ES-I3 (cell line): Measurements from ENCODE around the gene DHCR7.

Experiments
- H3K36me3 ChIP-seq: 2 replicates; pipeline ENCODE4 v1.6.1; 2013; ENCODE audit warnings: mild to moderate bottlenecking, low read length, control low read depth, moderate library complexity; ENCODE audit not compliant: insufficient read depth
- H3K4me1 ChIP-seq: 2 replicates; pipeline ENCODE4 v1.6.1; 2013; ENCODE audit warnings: mild to moderate bottlenecking, control low read depth, low read length; ENCODE audit not compliant: insufficient read depth
- H3K9ac ChIP-seq: 2 replicates; pipeline ENCODE4 v1.6.1; 2013; ENCODE audit warnings: low read depth, mild to moderate bottlenecking, low read length, moderate library complexity
- H3K9me3 ChIP-seq: 2 replicates; pipeline ENCODE4 v1.6.1; 2013; ENCODE audit warnings: mild to moderate bottlenecking, low read length, moderate library complexity; ENCODE audit not compliant: control insufficient read depth, insufficient read depth

The DHCR7 gene

DNA sequence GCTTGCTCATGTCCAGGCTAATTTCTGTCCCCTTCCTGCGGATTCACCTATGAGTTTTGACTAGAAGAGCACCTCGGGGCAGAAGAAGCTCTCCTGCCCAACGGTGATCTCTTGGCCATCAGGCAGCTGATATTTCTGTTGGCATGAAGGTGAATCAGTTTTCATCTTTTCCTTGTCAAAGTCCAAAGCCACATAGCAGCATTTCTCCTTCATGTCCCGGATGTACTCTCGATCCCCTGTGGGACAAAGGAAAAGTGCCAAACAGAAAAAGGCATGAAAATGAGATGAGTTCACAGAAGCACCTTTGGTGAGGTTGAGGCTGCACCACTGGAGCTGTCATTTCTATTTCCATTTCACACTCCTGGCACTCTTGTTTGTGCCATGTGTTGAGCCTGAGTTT lies 56.8 kb downstream of the DHCR7 start:
- Histone ChIP-seq H3K36me3 (no peaks in the 10 kb centered on the region), H3K9ac (no peak overlapping the region), H3K4me1 (no peaks in the 10 kb centered on the region), H3K9me3 (no peaks in the 10 kb centered on the region)

GRCh38 chr11:71388637-71389235 lies 59.5 kb downstream of the DHCR7 start:
- Histone ChIP-seq H3K9ac (no peak overlapping the region), H3K4me1 (no peaks in the 10 kb centered on the region), H3K9me3 (no peaks in the 10 kb centered on the region), H3K36me3 (no peaks in the 10 kb centered on the region)

GRCh38 chr11:71387784-71388636 lies 60.2 kb downstream of the DHCR7 start:
- H3K36me3 ChIP-seq = no peaks in the 10 kb centered on the region
- H3K4me1 ChIP-seq = no peaks in the 10 kb centered on the region
- no peak overlapping the region for H3K9ac ChIP-seq
- H3K9me3 ChIP-seq = no peaks in the 10 kb centered on the region

DNA sequence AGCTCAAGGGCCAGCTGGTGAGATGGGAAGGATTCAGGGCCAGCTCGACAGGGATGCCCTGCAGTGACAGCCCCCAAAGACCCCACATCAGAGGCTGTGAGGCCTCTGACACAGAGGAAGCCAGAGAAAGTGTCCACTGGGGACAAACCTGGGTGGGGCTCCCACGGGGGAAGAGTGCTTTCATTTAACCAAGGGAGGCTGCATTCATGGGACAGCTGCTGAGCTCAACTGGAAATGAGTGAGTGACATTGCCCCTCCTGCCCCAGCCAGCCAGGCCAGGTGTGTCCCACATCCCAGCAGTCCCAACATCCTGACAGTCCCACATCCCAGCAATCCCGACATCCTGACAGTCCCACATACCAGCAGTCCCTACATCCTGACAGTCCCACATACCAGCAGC lies 61.0 kb downstream of the DHCR7 start:
- Histone ChIP-seq H3K9ac (no peak overlapping the region), H3K4me1 (no peaks in the 10 kb centered on the region), H3K9me3 (no peaks in the 10 kb centered on the region), H3K36me3 (no peaks in the 10 kb centered on the region)

DNA sequence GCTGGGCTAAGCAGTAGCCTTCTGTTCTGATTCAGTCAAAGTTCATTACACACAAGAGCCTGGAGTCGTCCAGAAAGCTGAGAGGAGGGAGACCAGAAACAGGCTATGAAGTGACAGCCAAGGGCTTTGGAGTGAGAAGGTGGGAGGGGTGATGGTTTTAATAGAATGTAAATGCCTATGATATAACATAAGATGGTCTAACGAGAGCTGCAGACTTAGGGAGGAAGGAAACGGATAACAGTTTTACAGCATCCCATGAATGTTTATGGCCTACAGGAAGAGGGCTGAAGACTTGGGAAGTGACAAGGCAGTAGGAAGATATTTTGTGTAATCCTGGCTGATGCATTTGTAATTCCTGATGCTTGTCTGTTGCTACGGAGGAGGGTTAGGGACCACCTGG lies 62.0 kb downstream of the DHCR7 start:
- Histone ChIP-seq H3K9ac (no peak overlapping the region), H3K9me3 (no peaks in the 10 kb centered on the region), H3K4me1 (no peaks in the 10 kb centered on the region), H3K36me3 (no peaks in the 10 kb centered on the region)

- no peaks in the 10 kb centered on the region for H3K36me3 ChIP-seq
- H3K9me3 ChIP-seq = 0 out of 2 replicates have a peak, but pooled peaks cover under 1% of the 10 kb centered on the region
- H3K4me1 ChIP-seq = no peaks in the 10 kb centered on the region
- H3K9ac ChIP-seq = no peak overlapping the region
Observed at GRCh38 chr11:71385091-71385490, 63.1 kb downstream of the DHCR7 start.

DNA sequence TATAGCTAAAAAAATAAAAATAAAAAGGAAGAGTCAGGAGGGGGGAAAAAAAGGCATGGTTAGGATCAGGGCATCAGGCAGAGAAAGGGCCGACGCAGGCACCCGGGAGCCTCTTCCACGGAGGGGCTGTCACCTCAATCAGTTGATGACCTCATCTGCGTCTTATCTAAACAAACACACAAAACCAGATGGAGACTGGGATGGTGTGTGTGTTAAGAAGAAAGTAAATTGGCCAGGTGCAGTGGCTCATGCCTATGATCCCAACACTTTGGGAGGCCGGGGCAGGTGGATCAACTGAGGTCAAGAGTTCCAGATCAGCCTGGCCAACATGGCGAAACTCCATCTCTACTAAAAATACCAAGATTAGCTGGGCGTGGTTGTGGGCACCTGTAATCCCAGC lies 63.6 kb downstream of the DHCR7 start:
- no peak overlapping the region for H3K9ac ChIP-seq
- no peaks in the 10 kb centered on the region for H3K4me1 ChIP-seq
- H3K36me3 ChIP-seq = no peaks in the 10 kb centered on the region

More for the DNA sequence above, 63.6 kb downstream of the DHCR7 start:
- 0 out of 2 replicates have a peak, but pooled peaks cover 3% of the 10 kb centered on the region for H3K9me3 ChIP-seq
